Hepatocyte (in vitro differentiated cells): ENCODE measurements around the gene LMF1. TPM values are rescaled to one million over a fixed set of nuclear protein-coding genes. Genes with fewer than 3 reads are reported as not detected.

Experiments
- DNase-seq: peaks from one replicate; pipeline ENCODE4 v3.0.0-alpha.2; 2016; ENCODE audit warnings: low spot score
- H2AFZ ChIP-seq: fragments of 200-600 bp; sonication (generic); 2 replicates; pipeline ENCODE4 v1.6.0; 2016; ENCODE audit warnings: antibody characterized with exemption, mild to moderate bottlenecking
- H3K27ac ChIP-seq: fragments of 200-600 bp; sonication (generic); 2 replicates; pipeline ENCODE4 v1.5.1; 2016; ENCODE audit warnings: mild to moderate bottlenecking
- H3K27me3 ChIP-seq: fragments of 200-600 bp; sonication (generic); 2 replicates; pipeline ENCODE4 v1.6.1; 2016
- H3K36me3 ChIP-seq: fragments of 200-600 bp; sonication (generic); replicated peaks from 2 replicates; pipeline ENCODE4 v1.5.1; 2016; ENCODE audit warnings: low read depth; ENCODE audit not compliant: insufficient read depth
- H3K4me1 ChIP-seq: fragments of 200-600 bp; sonication (generic); 2 replicates; pipeline ENCODE4 v1.5.1; 2016; ENCODE audit warnings: mild to moderate bottlenecking, moderate library complexity; ENCODE audit not compliant: insufficient read depth
- H3K4me2 ChIP-seq: fragments of 200-600 bp; sonication (generic); 2 replicates; pipeline ENCODE4 v1.6.0; 2016
- H3K4me3 ChIP-seq: fragments of 200-600 bp; sonication (generic); 2 replicates; pipeline ENCODE4 v1.5.1; 2016; ENCODE audit warnings: mild to moderate bottlenecking
- H3K79me2 ChIP-seq: fragments of 200-600 bp; sonication (generic); 2 replicates; pipeline ENCODE4 v1.6.0; 2017; ENCODE audit warnings: mild to moderate bottlenecking
- H3K9me2 ChIP-seq: fragments of 200-600 bp; sonication (generic); replicated peaks from 2 replicates; pipeline ENCODE4 v1.6.0; 2017; ENCODE audit warnings: mild to moderate bottlenecking; ENCODE audit not compliant: insufficient read depth
- H3K9me3 ChIP-seq: fragments of 200-600 bp; sonication (generic); 2 replicates; pipeline ENCODE4 v1.5.1; 2016; ENCODE audit warnings: low read depth, mild to moderate bottlenecking
- H4K20me1 ChIP-seq: fragments of 200-600 bp; sonication (generic); 2 replicates; pipeline ENCODE4 v1.6.0; 2016; ENCODE audit warnings: mild to moderate bottlenecking; ENCODE audit not compliant: insufficient read depth, poor library complexity, severe bottlenecking
- EZH2 ChIP-seq: fragments of 200-600 bp; sonication (generic); IDR thresholded peaks from 2 replicates; pipeline ENCODE4 v1.6.1; 2016; ENCODE audit warnings: antibody characterized with exemption, mild to moderate bottlenecking, borderline replicate concordance
- EZH2phosphoT487 ChIP-seq: fragments of 200-600 bp; sonication (generic); IDR thresholded peaks from one replicate; pipeline ENCODE4 v1.6.1; 2018; ENCODE audit warnings: antibody characterized with exemption, mild to moderate bottlenecking, low read depth, moderate library complexity; ENCODE audit not compliant: unreplicated experiment, severe bottlenecking
- WGBS: methylation state at CpG from one replicate; pipeline ENCODE4 v1.1.6; 2016; ENCODE audit warnings: low lambda C conversion rate; ENCODE audit errors: missing lambda C conversion rate; 5-methylcytosine and 5-hydroxymethylcytosine counted together
- polyA plus RNA-seq: library from polyadenylated mRNA; unstranded; fragments of >200 nt; fragmentation: Nextera tagmentation; extraction: Ambion mirVana; gene quantifications from 2 replicates; pipeline ENCODE4 v1.2.1, GENCODE V29; 2016
- total RNA-seq: library from RNA; depleted of rRNA; stranded (reverse); fragments of >200 nt; gene quantifications from 2 replicates; pipeline ENCODE4 v1.2.3, GENCODE V29; 2014
- TF ChIP-seq, protein P1 (sequence below): fragments of 200-600 bp; sonication (generic); IDR thresholded peaks from 2 replicates; pipeline ENCODE4 v1.5.1; 2016; ENCODE audit warnings: antibody characterized with exemption, mild to moderate bottlenecking; ENCODE audit not compliant: poor library complexity

LMF1 gene
- total and polyA plus RNA-seq, 2 experiments from 2014 or later, result 27.2 to 34.3 TPM

DNA sequence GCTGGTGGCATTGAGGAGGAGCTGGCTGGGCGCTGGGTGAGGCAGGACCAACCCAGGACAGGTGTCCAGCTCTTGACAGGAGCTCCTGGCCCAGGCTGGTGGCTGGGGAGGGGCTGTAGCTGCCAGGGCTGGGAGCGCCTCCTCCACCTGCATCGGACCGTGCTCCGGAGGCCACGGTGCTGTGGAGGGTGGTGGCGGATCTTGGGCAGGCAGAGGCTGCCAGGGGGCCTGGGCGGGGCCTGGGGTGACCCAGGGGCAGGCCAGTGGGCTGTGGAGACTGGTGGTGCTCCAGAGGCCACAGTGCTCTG is 42.8 kb upstream of the LMF1 start:
- 89% methylated on average over 7 of the region's 8 CpGs for WGBS
- no peak overlapping the region for H2AFZ ChIP-seq

DNA sequence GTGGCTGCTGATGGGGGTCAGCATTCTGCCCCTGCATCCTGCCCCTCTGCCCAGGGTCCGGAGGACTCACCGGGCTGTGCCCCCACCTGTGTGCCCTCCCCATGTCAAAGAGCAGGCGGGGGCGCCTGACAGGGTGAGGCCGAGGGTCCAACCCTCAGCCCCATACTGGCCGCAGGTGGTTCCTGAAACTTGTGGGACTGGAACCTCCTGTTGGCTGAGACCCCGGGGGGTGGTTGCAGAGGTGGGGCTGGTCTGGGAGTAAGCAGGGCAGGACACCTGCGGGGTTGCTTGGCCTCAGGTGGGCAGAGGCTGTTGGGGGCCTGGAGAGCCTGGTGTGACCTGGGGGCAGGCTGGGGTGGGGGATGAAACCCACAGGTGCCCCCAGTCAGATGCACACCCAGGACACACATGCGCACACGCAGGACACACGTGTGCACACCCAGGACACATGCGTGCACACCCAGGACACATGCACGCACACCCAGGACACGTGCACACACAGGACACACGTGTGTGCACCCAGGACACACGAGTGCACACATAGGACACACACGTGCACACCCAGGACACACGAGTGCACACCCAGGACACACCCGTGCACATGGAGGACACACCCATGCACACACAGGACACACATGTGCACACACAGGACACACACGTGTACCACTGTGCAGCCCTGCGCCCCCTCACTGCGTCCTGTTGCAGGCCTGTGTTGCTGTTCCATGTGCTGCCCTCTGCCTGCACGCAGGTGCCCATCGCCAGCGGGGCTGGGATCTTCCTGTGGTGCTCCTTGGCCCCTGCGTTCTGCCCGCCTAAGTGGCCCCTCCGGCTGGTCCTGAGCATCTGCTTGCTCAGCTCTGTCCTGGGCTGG is 42.2 kb upstream of the LMF1 start:
- H3K4me1 ChIP-seq, result peaks cover 12% of the 10 kb centered on the region
- H3K4me3 ChIP-seq, result no peak overlapping the region
- no peaks in the 10 kb centered on the region for H3K9me2 ChIP-seq
- no peaks in the 10 kb centered on the region for H3K79me2 ChIP-seq
- H3K36me3 ChIP-seq, result no peaks in the 10 kb centered on the region
- H3K4me2 ChIP-seq, result no peak overlapping the region
- no peaks in the 10 kb centered on the region for H3K9me3 ChIP-seq
- TF ChIP-seq, protein P1, sequence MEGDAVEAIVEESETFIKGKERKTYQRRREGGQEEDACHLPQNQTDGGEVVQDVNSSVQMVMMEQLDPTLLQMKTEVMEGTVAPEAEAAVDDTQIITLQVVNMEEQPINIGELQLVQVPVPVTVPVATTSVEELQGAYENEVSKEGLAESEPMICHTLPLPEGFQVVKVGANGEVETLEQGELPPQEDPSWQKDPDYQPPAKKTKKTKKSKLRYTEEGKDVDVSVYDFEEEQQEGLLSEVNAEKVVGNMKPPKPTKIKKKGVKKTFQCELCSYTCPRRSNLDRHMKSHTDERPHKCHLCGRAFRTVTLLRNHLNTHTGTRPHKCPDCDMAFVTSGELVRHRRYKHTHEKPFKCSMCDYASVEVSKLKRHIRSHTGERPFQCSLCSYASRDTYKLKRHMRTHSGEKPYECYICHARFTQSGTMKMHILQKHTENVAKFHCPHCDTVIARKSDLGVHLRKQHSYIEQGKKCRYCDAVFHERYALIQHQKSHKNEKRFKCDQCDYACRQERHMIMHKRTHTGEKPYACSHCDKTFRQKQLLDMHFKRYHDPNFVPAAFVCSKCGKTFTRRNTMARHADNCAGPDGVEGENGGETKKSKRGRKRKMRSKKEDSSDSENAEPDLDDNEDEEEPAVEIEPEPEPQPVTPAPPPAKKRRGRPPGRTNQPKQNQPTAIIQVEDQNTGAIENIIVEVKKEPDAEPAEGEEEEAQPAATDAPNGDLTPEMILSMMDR, result no peak
- TF ChIP-seq EZH2phosphoT487 (no peak), EZH2 (no peak)
- 90% methylated on average over 28 of the region's 28 CpGs for WGBS
- no peaks in the 10 kb centered on the region for H3K27me3 ChIP-seq
- H3K27ac ChIP-seq, result no peak overlapping the region
- DNase-seq, result no peak
- H2AFZ ChIP-seq, result no peak overlapping the region
- H4K20me1 ChIP-seq, result no peaks in the 10 kb centered on the region

More for the DNA sequence above, 42.8 kb upstream of the LMF1 start:
- no peaks in the 10 kb centered on the region for H4K20me1 ChIP-seq
- H3K4me2 ChIP-seq, result no peak overlapping the region
- H3K27ac ChIP-seq, result no peak overlapping the region
- no peaks in the 10 kb centered on the region for H3K36me3 ChIP-seq
- TF ChIP-seq, protein P1, result no peak
- TF ChIP-seq EZH2, result no peak
- TF ChIP-seq EZH2phosphoT487, result no peak
- no peaks in the 10 kb centered on the region for H3K27me3 ChIP-seq
- no peaks in the 10 kb centered on the region for H3K9me2 ChIP-seq
- H3K9me3 ChIP-seq, result no peaks in the 10 kb centered on the region
- H3K4me3 ChIP-seq, result no peak overlapping the region
- H3K79me2 ChIP-seq, result no peaks in the 10 kb centered on the region
- DNase-seq, result no peak
- H3K4me1 ChIP-seq, result peaks cover 12% of the 10 kb centered on the region

DNA sequence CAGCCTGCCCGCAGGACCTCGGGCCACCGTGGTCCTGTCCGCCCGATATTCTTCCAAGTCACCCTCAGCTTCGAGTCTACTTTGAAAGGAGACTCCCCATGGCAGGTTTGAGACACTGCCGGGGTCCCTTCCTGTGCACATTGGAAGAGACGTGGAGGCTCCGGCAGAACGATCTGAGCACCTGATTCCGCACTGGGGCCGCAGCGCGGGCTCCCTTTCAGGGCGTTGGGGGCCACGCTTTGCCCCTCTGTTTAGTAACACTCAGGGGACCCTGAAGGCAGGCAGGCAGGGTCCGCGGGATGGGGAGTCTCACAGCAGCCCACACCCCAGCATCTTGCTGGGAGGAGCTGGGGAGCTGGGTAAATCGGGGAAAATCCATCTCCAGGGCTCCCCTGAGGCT is 41.4 kb upstream of the LMF1 start:
- WGBS, result 94% methylated on average over 19 of the region's 19 CpGs
- Histone ChIP-seq H3K9me3 (no peaks in the 10 kb centered on the region), H4K20me1 (no peaks in the 10 kb centered on the region), H3K4me2 (no peak overlapping the region), H3K4me1 (peaks cover 12% of the 10 kb centered on the region), H3K4me3 (no peak overlapping the region), H2AFZ (no peak overlapping the region), H3K27ac (no peak overlapping the region), H3K36me3 (no peaks in the 10 kb centered on the region), H3K9me2 (no peaks in the 10 kb centered on the region), H3K79me2 (no peaks in the 10 kb centered on the region), H3K27me3 (no peaks in the 10 kb centered on the region)
- TF ChIP-seq, protein P1, result no peak
- TF ChIP-seq EZH2phosphoT487, result no peak
- no peak for TF ChIP-seq EZH2
- no peak for DNase-seq
